Keratinocyte (primary cell): ENCODE measurements around the gene CCDC71. TPM values are rescaled to one million over a fixed set of nuclear protein-coding genes. Genes with fewer than 3 reads are reported as not detected.

Experiments used
- DNase-seq: peaks from one replicate; pipeline ENCODE4 v3.0.0-alpha.2; 2011; ENCODE audit warnings: low read depth, missing footprints, low spot score
- FAIRE-seq: peaks from 2 replicates; lab custom pipeline; 2011; peaks lifted over from hg19 to GRCh38; lab: Jason Lieb, UNC
- H2AFZ ChIP-seq: 2 replicates; pipeline ENCODE4 v1.6.0; 2012; ENCODE audit warnings: low read length, control low read depth, inconsistent platforms; ENCODE audit not compliant: control insufficient read depth
- H3K27ac ChIP-seq: 2 replicates; pipeline ENCODE4 v1.5.1; 2011; ENCODE audit warnings: low read length; ENCODE audit not compliant: control insufficient read depth, insufficient read depth
- H3K27me3 ChIP-seq: 3 replicates; pipeline ENCODE4 v1.6.0; 2011; ENCODE audit warnings: low read length; ENCODE audit not compliant: control insufficient read depth, insufficient read depth; ENCODE audit errors: extremely low read depth
- H3K36me3 ChIP-seq, 2 experiments: 2 replicates in 1 of 2; 3 replicates in 1 of 2; pipeline ENCODE4 v1.5.1; 2011; ENCODE audit warnings: low read length in 2 of 2, mild to moderate bottlenecking in 1 of 2; ENCODE audit not compliant: control insufficient read depth in 2 of 2, insufficient read depth in 2 of 2; ENCODE audit errors: extremely low read depth in 1 of 2
- H3K4me1 ChIP-seq: 3 replicates; pipeline ENCODE4 v1.5.1; 2011; ENCODE audit warnings: low read length; ENCODE audit not compliant: control insufficient read depth, insufficient read depth; ENCODE audit errors: extremely low read depth
- H3K4me2 ChIP-seq: 3 replicates; pipeline ENCODE4 v1.6.0; 2011; ENCODE audit warnings: low read depth, low read length; ENCODE audit not compliant: control insufficient read depth, insufficient read depth; ENCODE audit errors: extremely low read depth
- H3K4me3 ChIP-seq, 3 experiments: fragments of 200-600 bp in 1 of 3; sonication (generic) in 1 of 3; 2 replicates in 2 of 3; 3 replicates in 1 of 3; pipeline ENCODE4 v1.5.1; 2011 to 2016; ENCODE audit warnings: low read length in 3 of 3, mild to moderate bottlenecking in 3 of 3, control low read depth in 2 of 3, inconsistent platforms in 1 of 3, low read depth in 1 of 3, mixed read lengths in 1 of 3, mixed run types in 1 of 3, moderate library complexity in 1 of 3; ENCODE audit not compliant: control insufficient read depth in 2 of 3, insufficient read depth in 2 of 3; ENCODE audit errors: extremely low read depth in 1 of 3
- H3K79me2 ChIP-seq: 2 replicates; pipeline ENCODE4 v1.6.0; 2012; ENCODE audit warnings: low read length; ENCODE audit not compliant: control insufficient read depth, insufficient read depth
- H3K9ac ChIP-seq: 3 replicates; pipeline ENCODE4 v1.6.0; 2011; ENCODE audit warnings: low read length; ENCODE audit not compliant: control insufficient read depth, insufficient read depth; ENCODE audit errors: extremely low read depth
- H3K9me1 ChIP-seq: 3 replicates; pipeline ENCODE4 v1.6.0; 2011; ENCODE audit warnings: low read length; ENCODE audit not compliant: control insufficient read depth, insufficient read depth; ENCODE audit errors: extremely low read depth
- H3K9me3 ChIP-seq: 2 replicates; pipeline ENCODE4 v1.5.1; 2012; ENCODE audit warnings: low read depth, low read length; ENCODE audit not compliant: control insufficient read depth
- H4K20me1 ChIP-seq: 3 replicates; pipeline ENCODE4 v1.6.0; 2011; ENCODE audit warnings: low read length; ENCODE audit not compliant: control insufficient read depth, insufficient read depth; ENCODE audit errors: extremely low read depth
- CTCF ChIP-seq, 3 experiments: IDR thresholded peaks in 1 of 3; conservative IDR thresholded peaks in 1 of 3; optimal IDR thresholded peaks in 1 of 3; 2 replicates in 2 of 3; 3 replicates in 1 of 3; pipeline versions ENCODE3 to v1.5.1; 2011; ENCODE audit warnings: low read length in 3 of 3, mild to moderate bottlenecking in 3 of 3, moderate library complexity in 2 of 3, control low read depth in 1 of 3, inconsistent platforms in 1 of 3; ENCODE audit not compliant: insufficient read depth in 2 of 3; ENCODE audit errors: extremely low read depth in 1 of 3
- EZH2 ChIP-seq: IDR thresholded peaks from one replicate; pipeline ENCODE4 v1.6.1; 2012; ENCODE audit warnings: inconsistent platforms, mild to moderate bottlenecking, low read length, moderate library complexity
- dilution Hi-C: fragments of 300-500 bp; cut with MboI; formaldehyde crosslinking; loops from one replicate; pipeline ENCODE4 v1.7.0; 2020; ENCODE audit warnings: low sequenced_read_pairs; ENCODE audit not compliant: extremely low pct_ligation_motif_present
- polyA plus RNA-seq, 5 experiments: library from polyadenylated mRNA; depleted of rRNA in 3 of 5; stranded (reverse) in 3 of 5; stranded (forward) in 1 of 5; unstranded in 1 of 5; fragments of >200 nt; gene quantifications; 1 replicate in 1 of 5; 2 replicates in 3 of 5; 3 replicates in 1 of 5; pipeline versions ENCODE4 v1.2.1 to v1.2.3, GENCODE V29; 2011 to 2012; ENCODE audit warnings: missing spikeins in 2 of 5, low read depth in 1 of 5, low replicate concordance in 1 of 5

The CCDC71 gene
- polyA plus RNA-seq, 1 donor (not counting 4 experiments of a cell fraction or from before 2014, with no cell fraction given): 18.8 TPM

- FAIRE-seq (no peak), DNase-seq (no peak)
- Histone ChIP-seq H4K20me1 (no peaks in the 10 kb centered on the region), H3K9ac (no peak overlapping the region), H3K27me3 (no peaks in the 10 kb centered on the region), H3K4me3 (no peak overlapping the region), H3K9me1 (no peaks in the 10 kb centered on the region), H3K36me3 (peaks cover 12 to 20% of the 10 kb centered on the region in 2 experiments), H2AFZ (no peak overlapping the region), H3K4me2 (no peak overlapping the region), H3K79me2 (peaks cover 29% of the 10 kb centered on the region), H3K9me3 (no peaks in the 10 kb centered on the region), H3K4me1 (peaks cover 13% of the 10 kb centered on the region), H3K27ac (no peak overlapping the region)
- dilution Hi-C loops: no loop called here
- TF ChIP-seq EZH2 (no peak), CTCF (optimal IDR thresholded peaks at IDR 0.05 in 1 of 3, IDR thresholded peaks at IDR 0.05 in 1 of 3, conservative IDR thresholded peaks at IDR 0.05 in 1 of 3; ENCODE audit: extremely low read depth in 1 of 3, insufficient read depth in 2 of 3, low read length in 3 of 3) (no peak)
Observed at GRCh38 chr3:49162751-49163419, 3.2 kb downstream of the CCDC71 start.

- H3K4me2 ChIP-seq: no peak overlapping the region
- TF ChIP-seq EZH2 (no peak), CTCF (optimal IDR thresholded peaks at IDR 0.05 in 1 of 3, IDR thresholded peaks at IDR 0.05 in 1 of 3, conservative IDR thresholded peaks at IDR 0.05 in 1 of 3; ENCODE audit: extremely low read depth in 1 of 3, insufficient read depth in 2 of 3, low read length in 3 of 3) (no peak)
- dilution Hi-C loops: no loop called here
- no peaks in the 10 kb centered on the region for H3K9me1 ChIP-seq
- DNase-seq (no peak), FAIRE-seq (no peak)
- no peak overlapping the region for H2AFZ ChIP-seq
- no peaks in the 10 kb centered on the region for H3K9me3 ChIP-seq
- peaks cover 29% of the 10 kb centered on the region for H3K79me2 ChIP-seq
- peaks cover 12 to 20% of the 10 kb centered on the region in 2 experiments for H3K36me3 ChIP-seq
- H3K4me1 ChIP-seq: peaks cover 13% of the 10 kb centered on the region
- H4K20me1 ChIP-seq: no peaks in the 10 kb centered on the region
- H3K27me3 ChIP-seq: no peaks in the 10 kb centered on the region
- no peak overlapping the region for H3K9ac ChIP-seq
- H3K27ac ChIP-seq: no peak overlapping the region
- no peak overlapping the region for H3K4me3 ChIP-seq
Observed at GRCh38 chr3:49161808-49162530, 4.2 kb downstream of the CCDC71 start.
